Fibroblast of lung (primary cell): Measurements from ENCODE around the gene KCNE2.

Experiments
- CTCF ChIP-seq, 2 donors: IDR thresholded peaks in 1 of 2; conservative IDR thresholded peaks in 1 of 2; 1 replicate in 1 of 2; 2 replicates in 1 of 2; pipeline ENCODE4 v1.5.1; 2011 to 2012; ENCODE audit warnings: low read length in 2 of 2, control low read depth in 1 of 2, inconsistent platforms in 1 of 2, low read depth in 1 of 2, mild to moderate bottlenecking in 1 of 2
- EZH2 ChIP-seq: IDR thresholded peaks from 2 replicates; pipeline ENCODE4 v1.5.1; 2012; ENCODE audit warnings: low read length, control low read depth, mild to moderate bottlenecking; ENCODE audit errors: missing control alignments

- TF ChIP-seq CTCF (conservative IDR thresholded peaks at IDR 0.05 in 1 of 2, IDR thresholded peaks at IDR 0.05 in 1 of 2; ENCODE audit: low read depth in 1 of 2, low read length in 2 of 2), result no peak
- TF ChIP-seq EZH2, result no peak
Observed at GRCh38 chr21:34330055-34330454, 33.8 kb upstream of the KCNE2 start.
